Effector CD8-positive, alpha-beta T cell (primary cell): ENCODE measurements around the gene BRD2.

Experiments used
- DNase-seq: peaks from one replicate; lab custom pipeline; 2025; lab: John Stamatoyannopoulos, UW

BRD2 gene

DNA sequence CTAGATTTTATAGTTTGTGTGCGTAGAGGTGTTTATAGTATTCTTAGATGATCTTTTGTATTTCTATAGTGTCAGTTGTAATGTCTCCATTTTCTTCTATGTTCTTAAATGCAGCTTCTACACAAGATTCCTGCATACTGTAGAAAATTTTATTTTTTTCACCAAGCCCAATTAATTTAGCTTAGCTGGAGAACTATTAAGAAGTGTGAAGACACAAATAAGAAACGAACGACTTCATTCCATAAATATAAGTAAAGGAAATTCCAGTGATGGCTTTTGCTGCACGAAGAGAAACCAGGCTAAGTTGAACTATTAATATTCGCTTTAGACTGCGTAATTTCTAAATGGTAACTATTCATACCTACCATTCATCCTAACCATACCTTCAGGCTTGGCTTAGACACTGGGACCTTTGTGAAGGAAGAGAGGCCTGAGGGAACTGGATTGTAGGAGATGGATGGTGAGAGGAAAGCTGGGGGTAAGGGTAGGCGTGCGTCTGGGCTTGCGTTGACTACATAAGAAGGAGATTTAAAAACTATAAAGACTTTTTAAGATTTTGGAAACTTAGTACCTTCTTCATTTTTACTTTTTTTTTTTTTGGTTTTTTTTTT is 25.1 kb downstream of the BRD2 start:
- DNase-seq, result no peak

DNA sequence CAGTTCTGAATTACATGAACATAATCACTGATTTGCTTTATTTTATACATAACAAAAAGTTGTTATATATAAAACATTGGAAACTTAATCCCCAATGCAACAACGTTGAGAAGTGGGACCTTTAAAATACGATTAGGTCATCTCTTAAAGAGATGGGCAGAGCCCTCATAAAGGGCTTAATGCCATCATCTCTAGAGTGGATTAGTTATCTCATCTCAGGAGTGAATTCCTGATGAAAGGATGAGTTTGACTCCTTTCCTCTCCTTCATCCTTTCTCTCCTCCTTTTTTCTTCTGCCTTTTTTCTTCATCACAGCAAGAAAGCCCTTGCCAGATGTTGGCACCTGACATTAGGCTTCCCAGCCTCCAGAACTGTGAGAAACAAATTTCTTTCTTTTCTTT is 27.1 kb downstream of the BRD2 start:
- no peak for DNase-seq

DNA sequence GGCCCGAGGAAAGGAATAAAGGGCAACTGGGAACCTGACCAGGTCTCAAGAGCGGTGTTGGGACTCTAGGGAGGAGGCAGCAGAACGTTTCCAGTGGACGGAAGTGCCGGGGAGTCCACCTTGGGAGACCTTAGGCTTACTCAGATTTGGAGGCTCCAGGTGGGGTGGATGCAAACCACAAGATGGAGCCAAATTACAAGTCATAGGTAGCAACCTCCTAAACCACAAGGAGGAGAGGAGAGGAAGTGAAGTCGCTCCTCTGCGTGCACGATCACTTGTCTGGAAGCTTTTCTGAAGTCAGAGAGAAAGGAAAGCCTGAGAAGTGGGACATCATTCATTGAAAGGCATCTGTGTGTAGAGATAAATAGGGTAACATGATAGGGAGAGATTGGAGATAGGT is 31.7 kb downstream of the BRD2 start:
- no peak for DNase-seq

DNA sequence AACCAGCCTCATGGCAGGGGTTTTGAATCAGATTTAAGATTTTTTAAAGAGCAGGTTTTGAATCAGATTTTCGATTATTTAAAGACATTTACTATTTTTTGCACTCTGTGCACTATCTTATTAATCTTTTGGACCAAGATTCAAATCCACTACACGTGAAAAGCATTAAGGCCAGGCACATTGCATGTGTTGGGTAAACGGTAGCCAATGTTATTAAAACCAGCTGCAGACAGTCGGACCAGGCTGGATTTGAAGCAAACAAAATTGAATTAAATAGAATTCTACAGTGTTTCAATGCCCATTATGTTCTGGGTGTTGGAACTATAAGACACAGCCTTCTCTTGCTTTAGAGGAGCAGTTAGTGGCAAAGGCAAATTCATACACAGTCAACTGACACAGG is 33.3 kb downstream of the BRD2 start:
- no peak for DNase-seq

DNA sequence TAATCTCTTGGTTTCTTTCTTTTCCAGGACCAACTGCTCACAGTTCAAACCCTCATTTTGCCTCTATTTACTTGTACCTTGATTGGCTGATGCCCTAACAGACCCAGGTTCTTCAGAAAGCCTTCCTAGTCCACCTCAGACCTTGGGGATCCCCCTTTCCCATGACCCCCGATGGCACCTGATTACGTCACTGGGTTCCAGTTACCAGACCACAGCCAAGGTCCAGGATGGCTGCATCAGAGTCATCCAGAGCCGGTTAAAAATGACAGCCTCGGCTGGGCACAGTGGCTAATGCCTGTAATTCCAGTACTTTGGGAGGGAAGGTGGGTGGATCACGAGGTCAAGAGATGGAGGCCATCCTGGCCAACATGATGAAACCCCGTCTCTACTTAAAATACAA is 36.5 kb downstream of the BRD2 start:
- DNase-seq, result no peak

DNA sequence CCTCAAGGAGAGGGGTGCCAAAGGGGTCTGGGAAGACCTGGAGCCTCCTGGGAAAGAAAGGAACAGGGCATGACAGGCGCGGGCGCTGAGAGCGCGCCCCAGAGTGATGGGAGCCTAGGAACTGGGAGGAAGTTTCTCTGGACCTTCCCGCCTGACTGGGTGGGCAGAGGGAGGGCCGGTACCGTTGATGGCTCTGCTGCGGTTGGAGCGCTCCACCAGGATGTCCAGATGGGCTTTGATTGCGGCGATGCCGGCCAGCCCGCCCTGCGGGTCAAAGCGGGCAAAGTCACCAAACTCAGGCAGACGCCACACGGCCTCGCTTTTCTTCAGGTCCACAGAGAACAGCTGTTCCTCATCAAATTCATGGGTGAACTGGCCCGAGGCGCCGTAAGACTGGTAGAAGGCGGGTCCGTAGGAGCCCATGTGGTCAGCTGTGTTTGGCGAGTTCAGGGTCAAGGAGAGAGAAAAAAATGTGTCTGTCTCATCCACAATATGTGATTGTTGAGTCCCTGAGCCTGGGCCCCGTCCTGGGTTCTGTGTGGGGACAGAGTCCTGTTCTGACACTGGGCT is 39.5 kb downstream of the BRD2 start:
- DNase-seq, result no peak

DNA sequence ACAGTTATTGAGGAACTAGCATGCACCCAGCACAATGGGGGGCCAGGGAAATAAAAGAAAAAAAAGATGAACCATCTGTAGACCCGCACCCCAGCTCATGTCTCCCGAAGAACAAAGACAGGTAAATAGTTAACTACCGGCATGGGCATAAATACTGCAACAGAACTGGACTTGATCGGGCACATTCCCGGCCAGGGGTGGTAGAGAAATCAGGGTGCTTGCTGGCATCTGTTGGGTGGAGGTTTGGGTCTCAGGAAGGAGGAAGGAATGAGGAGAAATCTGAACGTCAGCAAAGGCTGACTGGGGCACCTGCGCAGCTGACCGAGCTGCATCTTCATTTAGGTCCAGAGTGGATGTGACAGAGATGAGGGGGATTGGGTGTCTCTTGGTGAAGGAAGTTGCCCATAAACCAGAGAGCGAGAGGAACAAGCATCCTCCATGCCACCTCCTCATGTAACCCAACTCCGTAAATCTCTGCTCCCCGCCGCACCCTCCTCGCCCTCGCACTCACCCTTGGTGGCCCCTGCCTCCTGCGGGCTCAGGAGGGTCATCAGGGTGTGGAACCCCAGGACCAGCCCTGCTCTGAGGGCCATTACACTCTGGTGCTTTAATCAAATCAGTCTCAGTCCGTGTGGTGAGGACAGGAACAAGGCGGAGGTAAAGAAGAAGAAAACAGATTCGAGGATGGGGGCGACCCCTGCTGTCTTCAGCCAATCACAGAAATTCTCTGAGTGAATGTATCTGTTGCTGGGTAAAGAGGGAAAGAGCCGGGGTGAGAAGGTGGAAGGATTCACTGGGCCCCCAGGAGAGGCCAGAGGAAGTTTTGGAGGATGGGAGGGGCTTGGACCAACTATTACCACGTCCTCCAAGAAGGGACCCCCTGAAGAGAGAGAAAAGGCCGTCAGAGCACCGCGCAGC is 40.8 kb downstream of the BRD2 start, which contains the start of gene HLA-DOA:
Gene HLA-DOA (minus strand): TSS at position 648 of the 918 bp plus-strand sequence.
- DNase-seq, result peak; percentile 44

DNA sequence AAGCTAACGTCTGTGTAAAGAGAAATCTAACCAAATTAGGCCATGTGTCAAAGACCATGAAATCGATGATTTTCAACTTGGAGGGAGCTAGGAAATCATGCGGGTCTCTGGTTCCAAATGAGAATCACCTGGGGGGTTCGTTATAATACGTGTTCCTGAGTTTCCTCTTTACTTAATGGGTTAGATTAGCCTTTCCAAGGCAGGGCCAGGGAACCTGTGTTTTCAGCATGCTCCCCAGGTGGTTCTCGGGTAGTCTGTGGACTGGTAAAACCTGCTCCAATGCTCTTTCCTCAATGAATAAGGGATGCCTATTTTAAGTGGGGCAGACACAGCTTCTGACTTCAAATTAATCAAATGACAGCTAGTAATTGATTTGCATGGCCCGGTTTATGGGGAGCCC is 42.0 kb downstream of the BRD2 start:
- DNase-seq, result no peak

DNA sequence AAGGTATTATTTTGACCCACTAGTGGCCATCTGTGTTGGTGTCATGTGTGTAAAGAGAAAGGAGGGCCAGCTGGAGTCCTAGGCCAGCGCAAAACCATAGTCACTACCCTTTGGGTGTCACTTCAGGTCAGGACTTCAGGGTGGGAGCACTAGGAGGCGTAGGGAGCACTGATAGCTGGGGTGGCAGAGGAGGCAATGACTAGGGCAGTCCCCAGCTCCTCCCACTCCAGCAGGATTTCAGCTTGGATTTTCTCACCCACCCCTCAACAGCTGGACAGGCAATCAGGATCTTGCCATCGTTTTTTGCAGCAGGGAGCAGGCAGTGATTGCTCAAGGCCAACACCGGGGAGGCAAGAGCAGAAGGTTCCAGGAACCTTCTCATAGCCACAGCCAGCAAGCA is 45.2 kb downstream of the BRD2 start:
- no peak for DNase-seq

DNA sequence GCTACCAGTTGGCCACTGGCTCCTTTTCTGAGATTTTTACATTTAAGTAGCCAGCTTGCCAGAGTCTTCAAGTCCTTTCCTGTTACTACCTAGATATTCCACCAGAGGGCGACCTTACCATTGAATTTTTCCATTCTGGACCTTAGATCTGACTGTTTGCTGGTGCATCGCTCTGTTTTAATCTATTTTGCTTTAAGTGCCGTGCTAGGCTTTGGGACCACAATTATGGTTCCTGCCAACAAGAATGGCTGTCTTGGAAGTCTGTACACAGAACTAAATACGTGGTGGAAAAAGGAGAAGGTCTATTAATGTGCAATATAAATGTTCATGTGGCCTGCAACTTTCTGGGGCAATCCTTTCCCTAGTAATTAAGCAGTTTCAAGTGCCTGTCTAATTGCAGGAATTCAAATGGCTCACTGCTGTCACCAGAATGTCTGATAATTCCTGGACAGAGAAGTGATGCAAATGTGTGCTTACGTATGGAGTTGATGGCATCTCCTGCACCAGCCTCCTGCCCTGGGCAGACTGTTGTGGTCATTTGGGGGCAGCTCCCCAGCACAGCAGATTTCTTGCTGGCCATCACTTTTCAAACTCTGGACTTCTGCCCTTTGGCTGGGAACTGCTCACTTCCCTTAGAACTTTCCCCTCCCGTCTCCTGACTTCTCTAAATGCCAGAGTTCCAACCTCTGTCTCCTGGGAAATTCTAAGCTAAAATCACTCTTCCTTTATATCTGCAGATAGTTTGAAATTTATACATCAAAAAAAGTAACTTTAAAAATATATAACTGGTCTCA is 46.6 kb downstream of the BRD2 start:
- DNase-seq, result peak; percentile 11

DNA sequence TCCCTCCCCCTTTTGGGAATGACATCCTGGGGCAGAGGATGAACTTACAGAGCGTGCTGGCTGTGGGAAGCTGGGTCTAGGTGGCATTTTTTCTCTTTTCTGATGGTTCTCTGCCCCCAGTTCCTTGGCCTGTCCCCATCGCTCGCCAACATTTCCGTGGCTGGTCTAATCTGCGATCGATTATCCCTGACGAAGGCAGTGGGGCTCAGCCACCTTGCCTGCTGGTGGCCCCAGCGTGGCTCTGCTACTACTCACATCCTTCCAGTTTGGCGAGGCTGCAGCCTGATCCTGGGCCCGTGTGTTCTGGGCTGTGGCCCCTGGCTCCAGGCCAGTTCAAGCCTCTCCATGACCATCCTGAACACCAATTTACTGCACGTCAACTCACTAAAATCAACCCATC is 47.4 kb downstream of the BRD2 start:
- DNase-seq, result no peak

DNA sequence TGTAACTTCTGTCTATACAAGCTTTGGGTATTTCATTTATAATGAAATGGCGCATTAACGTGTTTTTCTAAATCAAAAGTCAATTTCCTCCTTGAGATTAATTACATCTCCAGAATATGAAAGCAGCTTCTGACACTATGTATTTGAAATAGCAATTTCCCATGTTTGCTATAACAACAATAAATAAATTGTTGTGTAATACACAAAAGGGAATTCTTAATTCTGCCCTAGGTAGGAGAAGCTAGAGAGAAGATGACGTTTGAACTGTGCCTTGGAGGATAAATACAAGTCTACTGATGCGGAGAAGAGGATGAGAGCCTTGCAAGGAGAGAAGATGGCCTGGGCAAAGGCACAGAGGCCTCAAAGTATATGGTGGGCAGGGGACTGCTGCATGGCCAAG is 48.6 kb downstream of the BRD2 start:
- no peak for DNase-seq

DNA sequence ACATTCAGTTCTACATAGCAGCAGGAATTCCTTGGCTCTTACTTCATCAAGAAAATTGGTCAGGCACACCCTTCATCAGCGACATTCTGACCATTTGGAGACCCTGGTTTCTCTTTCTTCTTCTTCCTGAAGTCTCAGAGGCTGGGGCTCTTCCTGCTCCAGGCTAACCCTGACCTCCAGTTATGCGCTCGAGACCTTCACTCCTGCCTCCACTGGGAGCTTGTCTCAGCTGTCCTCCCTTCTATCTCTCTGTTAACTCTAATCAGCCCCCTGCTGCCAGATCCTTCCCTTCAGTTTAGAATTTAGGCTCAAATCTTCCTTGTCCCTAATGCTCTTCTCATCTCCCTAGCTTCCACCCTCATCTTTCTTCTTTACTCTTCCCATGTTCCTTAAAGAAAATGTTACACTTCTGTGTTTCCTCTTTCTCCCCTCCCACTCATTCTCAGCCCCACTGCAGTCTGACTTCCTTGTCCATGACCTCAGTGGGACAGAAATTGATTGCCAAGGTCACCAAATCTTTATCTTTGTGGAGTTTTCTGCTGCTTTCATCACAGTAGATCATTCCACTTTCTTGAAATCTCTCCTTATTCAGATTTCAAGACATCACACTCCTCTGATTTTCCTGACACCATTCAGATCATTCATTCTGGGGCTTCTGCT is 49.4 kb downstream of the BRD2 start:
- no peak for DNase-seq

DNA sequence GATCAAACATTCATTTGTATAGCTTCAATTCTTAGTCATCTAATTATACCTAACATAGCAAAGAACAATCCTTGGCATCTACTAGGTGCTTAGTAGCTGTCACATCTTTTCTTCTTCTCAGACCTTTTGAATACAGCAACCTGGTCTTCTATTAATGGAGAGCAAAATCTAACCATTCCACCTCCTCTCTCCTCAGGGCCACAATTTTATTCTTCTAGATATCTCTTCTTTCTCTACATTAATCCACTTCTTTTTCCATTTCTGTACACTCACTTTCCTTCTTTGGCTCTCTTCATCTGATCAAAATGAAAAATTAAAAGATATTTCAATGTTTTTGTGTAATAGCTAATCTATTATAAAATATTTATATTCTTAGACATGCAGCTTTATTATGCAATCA is 50.0 kb downstream of the BRD2 start:
- no peak for DNase-seq

DNA sequence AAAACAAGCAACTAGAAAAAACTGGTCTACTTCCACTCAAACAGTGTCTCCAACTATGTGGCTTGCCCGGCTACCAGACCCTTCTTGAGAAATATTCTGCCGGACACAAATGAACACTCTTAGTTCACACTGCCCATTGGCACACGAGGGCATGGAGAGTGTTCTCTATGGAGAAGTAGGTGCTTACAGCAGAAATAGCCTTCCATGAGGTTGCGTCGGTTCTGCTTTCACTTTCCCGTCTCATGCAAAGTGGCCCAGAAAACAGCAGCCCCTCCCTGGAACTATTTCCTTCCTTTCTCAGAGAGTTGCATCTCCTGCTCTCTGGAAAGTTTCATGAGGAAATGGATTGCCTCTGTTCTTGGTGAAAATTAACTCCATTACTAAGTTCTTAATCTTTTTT is 50.5 kb downstream of the BRD2 start:
- no peak for DNase-seq

DNA sequence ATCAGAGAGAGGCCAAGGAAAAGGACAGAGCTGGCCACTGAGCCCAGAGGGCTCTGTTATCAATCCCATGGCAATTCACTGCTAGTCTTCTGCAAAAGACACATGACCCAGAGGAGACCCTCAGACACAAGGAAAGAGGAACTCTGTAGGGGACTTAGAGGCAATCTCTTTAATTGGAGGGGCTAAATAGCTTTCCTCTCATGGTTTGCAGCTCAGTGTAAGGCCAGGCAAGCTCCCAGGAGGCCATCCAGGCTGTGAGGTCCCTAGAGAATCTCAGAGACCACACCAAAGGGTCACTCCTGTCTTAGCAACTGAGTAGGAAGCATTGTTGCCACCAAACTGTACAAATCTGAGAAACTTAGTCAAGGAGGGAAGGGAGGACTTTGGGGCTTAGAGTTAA is 51.0 kb downstream of the BRD2 start:
- DNase-seq, result no peak

DNA sequence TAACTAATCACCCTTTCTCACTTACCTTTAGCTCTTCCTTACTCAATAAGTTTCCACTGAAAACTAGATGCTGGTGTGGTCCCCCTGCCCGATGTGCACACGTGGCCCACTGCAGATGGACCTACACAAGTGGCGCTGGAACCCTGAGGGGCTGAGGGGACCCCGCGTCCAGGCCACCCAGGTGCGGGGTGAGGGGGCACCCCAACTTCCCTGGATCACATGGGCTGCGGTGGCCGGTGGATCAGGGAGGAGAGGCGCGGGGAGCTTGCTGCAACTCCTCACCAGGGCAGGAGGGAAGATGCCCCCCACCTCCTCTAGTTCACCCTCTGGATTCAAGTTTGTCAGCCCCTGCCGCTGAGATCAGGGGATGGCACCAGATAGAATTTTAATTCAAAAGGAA is 53.5 kb downstream of the BRD2 start:
- no peak for DNase-seq

DNA sequence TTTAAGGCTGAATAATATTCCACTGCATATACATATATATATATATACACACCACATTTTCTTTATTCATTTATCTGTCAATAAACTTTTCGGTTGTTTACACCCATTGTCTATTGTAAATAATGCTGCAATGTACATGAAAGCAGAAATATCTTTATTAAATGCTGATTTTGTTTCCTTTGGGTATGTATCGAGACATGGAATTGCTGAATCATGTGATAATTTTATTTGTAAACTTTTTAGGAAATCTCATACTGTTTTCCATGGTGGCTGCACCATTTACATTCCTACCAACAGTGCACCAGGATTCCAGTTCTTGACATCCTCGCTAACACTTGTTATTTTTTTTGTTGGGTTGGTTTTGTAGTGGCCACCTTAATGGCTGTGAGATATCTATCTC is 55.1 kb downstream of the BRD2 start:
- no peak for DNase-seq

DNA sequence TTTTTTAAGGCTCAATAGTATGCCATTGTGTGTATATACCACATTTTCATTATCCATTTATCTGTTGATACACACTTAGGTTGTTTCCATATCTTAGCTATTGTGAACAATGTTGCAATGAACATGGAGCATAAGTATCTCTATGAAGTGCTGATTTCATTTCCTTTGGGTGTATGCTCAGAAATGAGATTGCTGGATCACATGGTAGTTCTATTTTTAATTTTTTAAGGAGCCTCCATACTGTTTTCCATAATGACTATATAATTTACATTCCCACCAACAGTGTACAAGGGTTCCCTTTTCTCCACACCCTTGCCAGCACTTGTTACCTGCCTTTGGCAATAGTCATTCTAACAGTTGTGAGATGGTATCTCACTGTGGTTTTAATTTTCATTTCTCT is 56.1 kb downstream of the BRD2 start:
- DNase-seq, result no peak

DNA sequence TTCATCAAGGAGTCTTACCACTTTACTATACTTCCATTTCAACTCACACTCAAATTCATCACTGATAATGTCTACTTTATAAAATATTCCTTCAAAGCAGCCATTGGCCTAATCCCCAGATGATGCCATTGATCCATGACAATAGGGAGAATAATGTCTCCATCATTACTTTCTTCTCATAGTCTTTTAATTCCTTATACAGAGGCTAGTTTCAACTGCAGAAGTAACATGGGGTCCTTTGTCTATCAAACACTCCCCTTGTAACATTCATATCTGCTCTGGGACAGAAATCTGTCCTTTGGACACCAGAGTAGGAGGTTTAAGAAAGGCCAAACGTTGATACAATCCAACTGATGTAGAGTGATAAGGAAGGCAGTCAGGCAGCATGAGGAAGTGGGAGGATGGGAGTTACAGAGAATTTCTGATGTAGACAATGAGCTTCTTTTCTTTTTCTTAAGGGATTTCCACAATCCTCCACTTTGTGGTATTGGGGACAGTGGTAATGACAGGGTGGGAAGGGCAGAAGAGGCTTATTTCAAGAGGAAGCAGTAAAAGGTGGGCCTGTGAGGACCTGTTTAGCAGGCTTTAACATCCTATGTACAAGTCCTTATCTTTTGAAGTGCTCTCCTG is 59.9 kb downstream of the BRD2 start:
- DNase-seq, result no peak
